IPS-15b (cell line): ENCODE measurements around the gene ZNF518B.

Source experiments
- H3K27me3 ChIP-seq: one replicate; pipeline ENCODE4 v1.6.1; 2013; ENCODE audit warnings: low read length; ENCODE audit not compliant: control insufficient read depth, insufficient read depth
- H3K36me3 ChIP-seq: one replicate; pipeline ENCODE4 v1.6.1; 2013; ENCODE audit warnings: low read length; ENCODE audit not compliant: control insufficient read depth, insufficient read depth
- H3K4me1 ChIP-seq: one replicate; pipeline ENCODE4 v1.6.1; 2013; ENCODE audit warnings: mild to moderate bottlenecking, low read length; ENCODE audit not compliant: control insufficient read depth, insufficient read depth
- H3K4me3 ChIP-seq: one replicate; pipeline ENCODE4 v1.5.1; 2013; ENCODE audit warnings: low read depth, low read length
- H3K9ac ChIP-seq: one replicate; pipeline ENCODE4 v1.6.1; 2013; ENCODE audit warnings: low read depth, mild to moderate bottlenecking, low read length
- H3K9me3 ChIP-seq: one replicate; pipeline ENCODE4 v1.6.1; 2013; ENCODE audit warnings: mild to moderate bottlenecking, low read length; ENCODE audit not compliant: control insufficient read depth, insufficient read depth

ZNF518B gene

GRCh38 chr4:10457255-10457801, at the start of gene ZNF518B:
TSS of gene ZNF518B (minus strand) at chr4:10457426. CDS start at chr4:10446328, 11,098 bp downstream.
- Histone ChIP-seq H3K27me3 (peaks cover 77% of the 10 kb centered on the region), H3K9ac (no peak within 1 kb of the TSS), H3K4me1 (peaks cover 8% of the 10 kb centered on the region), H3K4me3 (peak within 1 kb of the TSS; percentile 72), H3K36me3 (no peaks in the 10 kb centered on the region), H3K9me3 (no peaks in the 10 kb centered on the region)

DNA sequence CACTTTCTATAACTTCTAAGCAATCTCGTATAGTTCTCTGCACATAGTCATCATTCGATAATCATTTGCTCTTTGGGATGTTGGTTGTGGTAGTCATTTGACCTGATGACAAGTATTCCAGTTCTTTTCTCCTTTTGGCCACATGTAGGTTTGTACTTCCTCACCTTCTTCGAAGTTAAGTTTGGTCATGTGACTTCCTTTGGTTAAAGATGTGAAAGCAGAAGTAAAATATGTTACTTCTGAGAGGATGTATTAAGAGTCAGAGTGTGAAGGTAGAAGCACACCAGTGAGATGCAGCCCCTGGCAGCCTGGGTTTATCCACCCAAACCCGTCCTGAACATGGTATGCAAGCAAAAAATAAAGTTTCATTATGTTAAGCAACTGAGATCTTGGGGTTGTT, 48.9 kb upstream of the ZNF518B start:
- Histone ChIP-seq H3K9me3 (no peaks in the 10 kb centered on the region), H3K4me3 (no peak overlapping the region), H3K4me1 (no peaks in the 10 kb centered on the region), H3K27me3 (no peaks in the 10 kb centered on the region), H3K36me3 (no peaks in the 10 kb centered on the region), H3K9ac (no peak overlapping the region)

DNA sequence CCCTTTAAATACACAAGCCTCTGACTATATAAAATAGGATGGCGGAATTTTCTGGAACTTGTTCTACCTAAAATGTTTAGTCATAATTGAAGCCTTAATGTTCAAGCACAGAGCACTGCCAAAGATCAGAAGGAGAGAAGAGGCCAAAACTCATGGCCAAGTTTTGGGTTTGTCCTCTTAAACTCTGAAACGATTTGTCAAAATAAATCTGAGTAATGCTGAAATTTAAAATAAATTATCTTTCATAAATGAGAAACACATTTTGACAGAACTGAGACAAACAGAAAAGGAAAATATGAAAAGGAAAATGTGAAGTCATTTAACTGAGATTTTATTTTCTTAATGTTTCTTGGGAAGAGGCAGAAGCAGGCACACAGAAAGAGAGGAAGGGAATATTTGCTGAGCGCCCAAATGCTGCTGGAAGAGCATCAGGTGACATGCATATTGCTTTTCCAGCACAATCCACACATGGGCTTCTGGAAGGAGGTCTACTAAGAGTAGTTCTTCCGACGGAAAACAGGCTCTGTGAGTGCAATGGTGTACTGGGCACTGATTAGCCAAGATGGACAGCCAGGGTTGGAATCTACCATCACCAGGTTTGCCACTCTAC, 47.4 kb upstream of the ZNF518B start:
- Histone ChIP-seq H3K9me3 (no peaks in the 10 kb centered on the region), H3K9ac (no peak overlapping the region), H3K4me1 (no peaks in the 10 kb centered on the region), H3K4me3 (no peak overlapping the region), H3K27me3 (peaks cover under 1% of the 10 kb centered on the region), H3K36me3 (no peaks in the 10 kb centered on the region)

GRCh38 chr4:10502717-10503116, 45.5 kb upstream of the ZNF518B start:
- Histone ChIP-seq H3K4me3 (no peak overlapping the region), H3K9ac (no peak overlapping the region), H3K36me3 (no peaks in the 10 kb centered on the region), H3K27me3 (peaks cover 3% of the 10 kb centered on the region), H3K9me3 (no peaks in the 10 kb centered on the region), H3K4me1 (no peaks in the 10 kb centered on the region)

- no peaks in the 10 kb centered on the region for H3K36me3 ChIP-seq
- H3K4me3 ChIP-seq, result no peak overlapping the region
- H3K27me3 ChIP-seq, result peaks cover 3% of the 10 kb centered on the region
- peaks cover 13% of the 10 kb centered on the region for H3K4me1 ChIP-seq
- no peak overlapping the region for H3K9ac ChIP-seq
- H3K9me3 ChIP-seq, result no peaks in the 10 kb centered on the region
These were observed 43.5 kb upstream of the ZNF518B start for GRCh38 chr4:10500776-10501175.

- no peaks in the 10 kb centered on the region for H3K9me3 ChIP-seq
- H3K4me3 ChIP-seq, result no peak overlapping the region
- no peak overlapping the region for H3K9ac ChIP-seq
- peaks cover 14% of the 10 kb centered on the region for H3K27me3 ChIP-seq
- peaks cover 21% of the 10 kb centered on the region for H3K4me1 ChIP-seq
- no peaks in the 10 kb centered on the region for H3K36me3 ChIP-seq
These were observed 39.0 kb upstream of the ZNF518B start for GRCh38 chr4:10496200-10496599.

- H3K4me3 ChIP-seq, result no peak overlapping the region
- no peaks in the 10 kb centered on the region for H3K9me3 ChIP-seq
- H3K36me3 ChIP-seq, result no peaks in the 10 kb centered on the region
- peaks cover 14% of the 10 kb centered on the region for H3K27me3 ChIP-seq
- no peak overlapping the region for H3K9ac ChIP-seq
- H3K4me1 ChIP-seq, result peaks cover 21% of the 10 kb centered on the region
These were observed 38.4 kb upstream of the ZNF518B start for GRCh38 chr4:10495651-10496050.

DNA sequence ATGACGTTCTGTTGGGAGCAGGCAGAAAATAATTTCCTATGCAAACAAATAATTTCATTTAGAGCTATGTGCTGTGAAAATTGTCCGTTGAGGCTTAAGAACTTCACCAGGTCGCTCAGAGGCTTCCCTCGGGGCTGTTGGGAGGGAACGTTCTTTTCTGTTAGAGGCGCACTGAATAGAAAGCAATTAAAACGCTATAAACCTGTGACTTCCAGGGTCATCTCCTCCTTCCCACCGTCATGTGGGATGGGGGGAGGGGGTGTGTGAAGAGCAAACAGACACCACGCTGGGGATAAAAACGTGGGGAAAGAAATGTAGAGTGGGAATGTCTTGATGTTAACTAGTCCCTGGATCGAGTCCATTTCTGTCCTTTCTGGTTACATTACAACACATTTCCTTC, 35.2 kb upstream of the ZNF518B start:
- no peaks in the 10 kb centered on the region for H3K9me3 ChIP-seq
- H3K9ac ChIP-seq, result no peak overlapping the region
- H3K4me3 ChIP-seq, result no peak overlapping the region
- H3K27me3 ChIP-seq, result peaks cover 11% of the 10 kb centered on the region
- no peaks in the 10 kb centered on the region for H3K36me3 ChIP-seq
- peaks cover 19% of the 10 kb centered on the region for H3K4me1 ChIP-seq

DNA sequence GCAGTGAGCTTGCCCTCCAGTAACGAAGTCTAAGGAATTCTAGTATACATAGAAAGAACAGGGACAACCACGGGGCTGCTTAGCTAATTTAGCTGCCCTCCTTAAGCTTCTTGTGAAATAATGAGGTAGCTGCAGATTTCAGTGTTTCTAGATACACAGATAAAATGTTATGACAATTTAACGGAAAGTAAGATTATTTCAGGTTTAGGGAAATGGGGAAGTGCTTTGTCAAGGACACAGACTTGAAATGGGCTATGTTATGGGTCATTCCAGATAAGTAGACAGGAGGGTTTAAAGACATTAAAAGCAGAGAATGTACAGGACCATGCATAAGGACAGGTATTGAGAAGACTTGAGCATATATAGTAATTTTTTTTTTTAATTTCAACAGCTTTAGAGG, 34.2 kb upstream of the ZNF518B start:
- Histone ChIP-seq H3K9me3 (no peaks in the 10 kb centered on the region), H3K4me1 (peaks cover 13% of the 10 kb centered on the region), H3K9ac (no peak overlapping the region), H3K4me3 (no peak overlapping the region), H3K36me3 (no peaks in the 10 kb centered on the region), H3K27me3 (peaks cover 11% of the 10 kb centered on the region)

- H3K4me3 ChIP-seq, result no peak overlapping the region
- H3K27me3 ChIP-seq, result peaks cover 11% of the 10 kb centered on the region
- H3K9ac ChIP-seq, result no peak overlapping the region
- H3K4me1 ChIP-seq, result peaks cover 10% of the 10 kb centered on the region
- H3K36me3 ChIP-seq, result no peaks in the 10 kb centered on the region
- H3K9me3 ChIP-seq, result no peaks in the 10 kb centered on the region
These were observed 33.8 kb upstream of the ZNF518B start for GRCh38 chr4:10490996-10491395.

GRCh38 chr4:10482913-10483312, 25.7 kb upstream of the ZNF518B start:
- H3K9me3 ChIP-seq, result no peaks in the 10 kb centered on the region
- no peaks in the 10 kb centered on the region for H3K4me1 ChIP-seq
- H3K4me3 ChIP-seq, result no peak overlapping the region
- no peak overlapping the region for H3K9ac ChIP-seq
- H3K27me3 ChIP-seq, result no peaks in the 10 kb centered on the region
- H3K36me3 ChIP-seq, result no peaks in the 10 kb centered on the region

GRCh38 chr4:10480616-10481015, 23.4 kb upstream of the ZNF518B start:
- H3K9me3 ChIP-seq, result no peaks in the 10 kb centered on the region
- H3K36me3 ChIP-seq, result no peaks in the 10 kb centered on the region
- no peak overlapping the region for H3K9ac ChIP-seq
- H3K4me3 ChIP-seq, result no peak overlapping the region
- H3K27me3 ChIP-seq, result no peaks in the 10 kb centered on the region
- no peaks in the 10 kb centered on the region for H3K4me1 ChIP-seq
